ENCODE measurements around the gene C20orf96. TPM values are rescaled to one million over a fixed set of nuclear protein-coding genes. Genes with fewer than 3 reads are reported as not detected.

C20orf96 gene
- total and polyA plus RNA-seq, 2 of the 4 experiments (the other 2 are of a cell fraction): 2.0 to 9.8 TPM

GRCh38 chr20:284172-284571 lies 6.4 kb downstream of the C20orf96 start:
- BruUV-seq (replicated peaks): no TSS peak
- POLR2A ChIA-PET (ENCODE audit: unreplicated experiment): no interaction called here
- no peaks in the 10 kb centered on the region for H3K9me3 ChIP-seq (ENCODE audit: control insufficient read depth, insufficient read depth, low read length)

More at GRCh38 chr20:284172-284571, 6.4 kb downstream of the C20orf96 start:
- Histone ChIP-seq H4K8ac (ENCODE audit: low read depth in 2 of 2, low read length in 2 of 2) (no peak overlapping the region), H3K4ac (ENCODE audit: low read depth, low read length) (no peak overlapping the region), H2AK9ac (replicated peaks; ENCODE audit: low read depth, low read length, poor library complexity) (peak overlapping the region; percentile 35), H3K9ac (ENCODE audit: low read depth, low read length) (no peak overlapping the region), H3K23ac (ENCODE audit: low read depth, low read length) (no peak overlapping the region), H2AFZ (replicated peaks; ENCODE audit: low read length, poor library complexity) (no peak overlapping the region), H3K9me1 (ENCODE audit: insufficient read depth, low read length) (no peaks in the 10 kb centered on the region), H4K20me1 (ENCODE audit: insufficient read depth, low read length) (no peaks in the 10 kb centered on the region), H3K14ac (replicated peaks; ENCODE audit: low read depth, low read length) (no peak overlapping the region), H4K5ac (ENCODE audit: low read depth, low read length) (no peak overlapping the region), H3K79me1 (ENCODE audit: low read depth in 1 of 2, low read length in 2 of 2) (peaks cover 1 to 10% of the 10 kb centered on the region in 2 experiments; a peak in 3 of 4 replicates), H3K18ac (ENCODE audit: low read depth, low read length) (no peak overlapping the region), H3K27me3 (ENCODE audit: control insufficient read depth, insufficient read depth, low read length) (no peaks in the 10 kb centered on the region), H3K4me3 (ENCODE audit: insufficient read depth, low read depth, low read length) (no peak overlapping the region), H2BK15ac (ENCODE audit: low read depth, low read length) (no peak overlapping the region), H2BK5ac (ENCODE audit: low read depth, low read length, poor library complexity, severe bottlenecking) (no peak overlapping the region), H3K4me2 (ENCODE audit: low read depth, low read length) (no peak overlapping the region), H3K36me3 (ENCODE audit: control insufficient read depth, insufficient read depth, low read length) (peaks cover 10% of the 10 kb centered on the region), H2BK120ac (ENCODE audit: low read depth, low read length) (no peak overlapping the region), H2AK5ac (ENCODE audit: low read depth, low read length) (no peak overlapping the region), H3K56ac (ENCODE audit: extremely low read depth, insufficient read depth, low read length) (no peak overlapping the region), H2BK20ac (ENCODE audit: low read depth, low read length) (no peak overlapping the region), H4K91ac (ENCODE audit: insufficient read depth, low read depth, low read length) (no peak overlapping the region), H3K27ac (ENCODE audit: insufficient read depth, low read length) (no peak overlapping the region), H3K4me1 (ENCODE audit: control insufficient read depth, insufficient read depth, low read length) (no peaks in the 10 kb centered on the region)
- no peak for TF ChIP-seq MAZ (IDR thresholded peaks at IDR 0.05; ENCODE audit: borderline replicate concordance, low read depth, low read length)
- TF ChIP-seq SMC3 (IDR thresholded peaks at IDR 0.05; ENCODE audit: low read depth, low read length): no peak
- TF ChIP-seq MXI1 (IDR thresholded peaks at IDR 0.05; ENCODE audit: borderline replicate concordance, low read depth, low read length): no peak
- no peak for TF ChIP-seq ELK1 (IDR thresholded peaks at IDR 0.05; ENCODE audit: borderline replicate concordance, low read depth, low read length)
- TF ChIP-seq POLR2A (IDR thresholded peaks at IDR 0.05; ENCODE audit: low read depth, low read length): no peak
- TF ChIP-seq CTCF (conservative IDR thresholded peaks at IDR 0.05; ENCODE audit: low read depth, low read length): no peak
- no peak for TF ChIP-seq FOS (IDR thresholded peaks at IDR 0.05; ENCODE audit: low read depth, low read length)
- TF ChIP-seq CEBPB (IDR thresholded peaks at IDR 0.05; ENCODE audit: low read depth, low read length): no peak
- TF ChIP-seq MAFK (IDR thresholded peaks at IDR 0.05; ENCODE audit: low read depth, low read length): no peak
- TF ChIP-seq USF2 (IDR thresholded peaks at IDR 0.05; ENCODE audit: low read depth, low read length): no peak
- no peak for TF ChIP-seq CHD1 (IDR thresholded peaks at IDR 0.05; ENCODE audit: low read depth, low read length)
- TF ChIP-seq RCOR1 (IDR thresholded peaks at IDR 0.05; ENCODE audit: insufficient replicate concordance, low read length): no peak
- no peak for TF ChIP-seq RAD21 (IDR thresholded peaks at IDR 0.05; ENCODE audit: low read length)
- no peak for ATAC-seq (ENCODE audit: low read depth)
- no CpG with 5 or more reads among the region's 3 CpGs for WGBS, 2 experiments (ENCODE audit: extremely low coverage in 2 of 2, insufficient read length in 1 of 2)
- CTCF ChIA-PET: no interaction called here
- dilution Hi-C loops (cut with HindIII; ENCODE audit: low sequenced_read_pairs, unreplicated experiment) (no loop called here), intact Hi-C loops (cut with micrococcal nuclease) (no loop called here), in situ Hi-C loops (cut with MboI; ENCODE audit: low sequenced_read_pairs) (no loop called here)
- no peak for DNase-seq
